ENCODE measurements around the gene EDA.

Gene EDA

GRCh38 chrX:70079870-70080269, 464.0 kb downstream of the EDA start:
- Histone ChIP-seq H3K36me3 (ENCODE audit: insufficient read depth, low read length) (no peaks in the 10 kb centered on the region), H3K9me3 (ENCODE audit: insufficient read depth, low read depth, low read length) (no peaks in the 10 kb centered on the region), H3K27ac (ENCODE audit: low read depth, low read length) (no peak overlapping the region), H3K4me3 (ENCODE audit: low read length) (no peak overlapping the region), H3K9ac (ENCODE audit: low read depth, low read length) (no peak overlapping the region), H3K4me1 (ENCODE audit: insufficient read depth, low read length) (no peaks in the 10 kb centered on the region), H3K27me3 (ENCODE audit: insufficient read depth, low read length) (no peaks in the 10 kb centered on the region)
- 100% methylated on average over 3 of the region's 3 CpGs for WGBS

DNA sequence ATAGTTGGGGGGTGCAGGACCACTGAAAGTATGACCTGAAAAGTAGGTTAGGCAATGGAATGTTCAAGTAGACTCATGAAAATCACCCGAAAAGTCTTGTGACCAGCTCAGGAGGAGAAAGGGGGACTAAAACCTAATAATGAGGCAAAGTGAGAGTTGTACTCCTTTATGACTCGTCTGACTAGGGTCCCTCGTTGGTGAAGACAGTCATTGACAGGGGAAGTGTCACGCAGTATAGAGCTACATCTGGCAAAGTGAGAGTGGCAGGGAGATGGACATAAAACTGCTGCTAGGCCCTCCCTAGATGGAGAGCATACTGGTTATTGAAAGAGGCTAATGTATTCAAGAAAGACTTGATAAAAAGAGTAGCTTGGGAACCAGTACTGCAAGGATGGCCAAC, 466.8 kb downstream of the EDA start:
- H3K4me3 ChIP-seq (ENCODE audit: low read length): no peak overlapping the region
- no peaks in the 10 kb centered on the region for H3K27me3 ChIP-seq (ENCODE audit: insufficient read depth, low read length)
- H3K9ac ChIP-seq (ENCODE audit: low read depth, low read length): no peak overlapping the region
- no peaks in the 10 kb centered on the region for H3K4me1 ChIP-seq (ENCODE audit: insufficient read depth, low read length)
- 89% methylated on average over 4 of the region's 4 CpGs for WGBS
- H3K27ac ChIP-seq (ENCODE audit: low read depth, low read length): no peak overlapping the region
- H3K36me3 ChIP-seq (ENCODE audit: insufficient read depth, low read length): no peaks in the 10 kb centered on the region
- no peaks in the 10 kb centered on the region for H3K9me3 ChIP-seq (ENCODE audit: insufficient read depth, low read depth, low read length)

GRCh38 chrX:70084592-70085240, 468.8 kb downstream of the EDA start:
- no peak overlapping the region for H3K9ac ChIP-seq (ENCODE audit: low read depth, low read length)
- H3K4me1 ChIP-seq (ENCODE audit: insufficient read depth, low read length): no peaks in the 10 kb centered on the region
- H3K9me3 ChIP-seq (ENCODE audit: insufficient read depth, low read depth, low read length): no peaks in the 10 kb centered on the region
- no peaks in the 10 kb centered on the region for H3K36me3 ChIP-seq (ENCODE audit: insufficient read depth, low read length)
- H3K27ac ChIP-seq (ENCODE audit: low read depth, low read length): no peak overlapping the region
- no peaks in the 10 kb centered on the region for H3K27me3 ChIP-seq (ENCODE audit: insufficient read depth, low read length)
- WGBS: 81% methylated on average over 5 of the region's 5 CpGs
- H3K4me3 ChIP-seq (ENCODE audit: low read length): no peak overlapping the region

DNA sequence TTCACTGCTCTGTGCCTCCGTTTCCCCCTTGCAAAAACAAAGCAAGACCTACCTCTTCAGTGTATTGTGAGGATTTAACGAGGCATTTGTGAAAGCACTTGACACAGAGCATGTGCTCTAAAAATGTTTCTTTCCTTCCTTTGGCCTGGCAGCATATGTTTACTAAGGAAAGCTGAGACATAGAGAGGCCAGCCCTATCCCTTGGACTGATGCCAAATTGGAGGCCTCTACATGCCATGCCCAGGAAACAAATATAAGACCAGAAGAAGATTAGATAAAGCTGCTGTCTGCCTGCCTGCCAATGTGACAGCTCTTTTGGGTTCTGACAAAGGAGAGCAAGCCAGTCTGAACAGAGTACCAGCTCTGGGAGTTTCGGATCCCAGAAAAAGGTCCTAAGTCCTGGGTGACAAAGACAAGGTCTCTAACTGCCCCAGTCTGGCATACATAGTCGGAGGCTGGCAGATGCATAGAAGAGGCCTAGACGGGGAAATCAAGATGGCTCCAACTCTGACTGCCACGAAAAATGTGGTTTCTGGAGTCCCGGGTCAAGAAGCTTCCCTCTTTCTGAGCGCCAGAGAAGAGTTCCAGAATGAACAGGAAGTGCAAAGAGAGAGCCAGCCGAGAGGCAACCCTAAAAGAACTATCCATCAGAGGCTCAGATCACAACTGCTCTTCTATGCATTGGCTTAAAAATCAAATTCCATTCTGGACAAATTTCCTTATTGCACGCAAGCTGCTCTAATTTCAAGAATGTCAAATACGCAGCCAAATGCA, 472.1 kb downstream of the EDA start:
- Histone ChIP-seq H3K4me1 (ENCODE audit: insufficient read depth, low read length) (no peaks in the 10 kb centered on the region), H3K9me3 (ENCODE audit: insufficient read depth, low read depth, low read length) (no peaks in the 10 kb centered on the region), H3K9ac (ENCODE audit: low read depth, low read length) (no peak overlapping the region), H3K27ac (ENCODE audit: low read depth, low read length) (no peak overlapping the region), H3K4me3 (ENCODE audit: low read length) (no peak overlapping the region), H3K27me3 (ENCODE audit: insufficient read depth, low read length) (no peaks in the 10 kb centered on the region), H3K36me3 (ENCODE audit: insufficient read depth, low read length) (no peaks in the 10 kb centered on the region)
- 94% methylated on average over 11 of the region's 11 CpGs for WGBS

DNA sequence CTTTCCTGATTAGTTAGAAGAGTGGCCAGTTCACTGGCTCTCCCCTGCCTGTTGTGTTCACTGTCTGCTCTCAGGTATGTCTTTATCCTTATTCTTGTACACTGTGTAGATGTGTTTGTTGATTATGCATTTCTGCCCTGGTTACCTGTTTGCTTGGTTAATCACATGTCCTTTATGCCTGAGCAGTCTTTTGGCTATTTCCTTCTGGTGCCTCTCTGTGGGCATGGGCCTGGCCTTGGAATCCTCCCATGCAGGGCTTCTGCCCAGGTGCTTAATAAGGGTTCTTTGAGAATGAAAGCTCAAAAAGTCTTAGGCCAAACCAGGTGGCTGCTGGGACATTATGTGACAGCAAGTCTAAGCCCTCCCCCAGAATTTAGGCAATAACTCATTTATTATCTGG, 472.8 kb downstream of the EDA start:
- no peak overlapping the region for H3K27ac ChIP-seq (ENCODE audit: low read depth, low read length)
- no peak overlapping the region for H3K9ac ChIP-seq (ENCODE audit: low read depth, low read length)
- H3K4me1 ChIP-seq (ENCODE audit: insufficient read depth, low read length): no peaks in the 10 kb centered on the region
- no peaks in the 10 kb centered on the region for H3K9me3 ChIP-seq (ENCODE audit: insufficient read depth, low read depth, low read length)
- no peak overlapping the region for H3K4me3 ChIP-seq (ENCODE audit: low read length)
- H3K36me3 ChIP-seq (ENCODE audit: insufficient read depth, low read length): no peaks in the 10 kb centered on the region
- no peaks in the 10 kb centered on the region for H3K27me3 ChIP-seq (ENCODE audit: insufficient read depth, low read length)

All from HUES64 (cell line).